GM12878 (cell line): ENCODE results near the gene PRDM16. TPM values are rescaled to one million over a fixed set of nuclear protein-coding genes. Genes with fewer than 3 reads are reported as not detected.

Source experiments
- ATAC-seq: fragments of 200-7000 bp; cut with Tn5 transposase; 3 replicates; pipeline ENCODE4 v1.9.1; 2020; ENCODE audit warnings: mild to moderate bottlenecking, moderate library complexity
- BruUV-seq: library from RNA; stranded (reverse); fragments of 400-500 nt; replicated peaks from 2 replicates; lab custom pipeline; 2021; lab: Mats Ljungman, UMichigan
- CTCF ChIA-PET: fragments of 300-600 bp; sonication (Branson Sonifier 250); formaldehyde crosslinking; extraction: SDS; loops from one replicate; lab custom pipeline; 2021; ENCODE audit warnings: inconsistent platforms; lab: Yijun Ruan, JAX
- POLR2A ChIA-PET: fragments of 350-600 bp; formaldehyde crosslinking; extraction: SDS; loops from one replicate; lab custom pipeline; 2021; ENCODE audit warnings: inconsistent platforms; lab: Charles Lee
- RAD21 ChIA-PET: fragments of 300-600 bp; sonication (Branson Sonifier 250); formaldehyde crosslinking; loops from one replicate; lab custom pipeline; 2023; ENCODE audit warnings: antibody characterized with exemption; ENCODE audit not compliant: unreplicated experiment; lab: Charles Lee
- SMC1A ChIA-PET: fragments of 300-600 bp; sonication (Branson Sonifier 250); formaldehyde crosslinking; loops from one replicate; lab custom pipeline; 2023; ENCODE audit not compliant: unreplicated experiment, uncharacterized antibody; lab: Charles Lee
- DNase-seq: peaks from one replicate; pipeline ENCODE4 v3.0.0-alpha.2; 2011; ENCODE audit warnings: low read depth, low spot score
- FAIRE-seq: peaks from 3 replicates; lab custom pipeline; 2011; peaks lifted over from hg19 to GRCh38; lab: Jason Lieb, UNC
- H2AFZ ChIP-seq: 2 replicates; pipeline ENCODE4 v1.6.0; 2011; ENCODE audit warnings: low read depth, low read length, control low read depth; ENCODE audit not compliant: control insufficient read depth
- H3K27ac ChIP-seq: 2 replicates; pipeline ENCODE4 v1.5.1; 2011; ENCODE audit warnings: control low read depth; ENCODE audit not compliant: control insufficient read depth, insufficient read depth
- H3K27me3 ChIP-seq, 2 experiments: replicated peaks in 1 of 2; 2 replicates each; pipeline versions ENCODE4 v1.6.0 to v1.6.1; 2011; ENCODE audit warnings: low read length in 1 of 2; ENCODE audit not compliant: control insufficient read depth in 2 of 2, insufficient read depth in 2 of 2
- H3K36me3 ChIP-seq, 2 experiments: 2 replicates each; pipeline ENCODE4 v1.5.1; 2011; ENCODE audit warnings: low read length in 1 of 2; ENCODE audit not compliant: control insufficient read depth in 2 of 2, insufficient read depth in 2 of 2
- H3K4me1 ChIP-seq: 2 replicates; pipeline ENCODE4 v1.6.1; 2011; ENCODE audit warnings: mild to moderate bottlenecking, low read length, moderate library complexity, mixed read lengths; ENCODE audit not compliant: control insufficient read depth, insufficient read depth
- H3K4me2 ChIP-seq: 2 replicates; pipeline ENCODE4 v1.6.0; 2011; ENCODE audit warnings: control low read depth; ENCODE audit not compliant: control insufficient read depth, insufficient read depth
- H3K4me3 ChIP-seq: fragments of 200-600 bp; sonication (generic); 2 replicates; pipeline ENCODE4 v1.5.1; 2016
- H3K79me2 ChIP-seq: 2 replicates; pipeline ENCODE4 v1.6.0; 2011; ENCODE audit warnings: low read length; ENCODE audit not compliant: control insufficient read depth, insufficient read depth
- H3K9ac ChIP-seq: 2 replicates; pipeline ENCODE4 v1.8.0; 2011; ENCODE audit warnings: low read length, control low read depth, mixed read lengths; ENCODE audit not compliant: control insufficient read depth, insufficient read depth
- H3K9me3 ChIP-seq: replicated peaks from 3 replicates; pipeline ENCODE4 v1.5.1; 2011; ENCODE audit warnings: mild to moderate bottlenecking, low read length; ENCODE audit not compliant: control insufficient read depth, insufficient read depth
- H4K20me1 ChIP-seq: 2 replicates; pipeline ENCODE4 v1.6.0; 2011; ENCODE audit not compliant: control insufficient read depth, insufficient read depth
- BCL3 ChIP-seq: IDR thresholded peaks from 2 replicates; pipeline ENCODE4 v1.6.1; 2011; ENCODE audit warnings: borderline replicate concordance, low read depth, mild to moderate bottlenecking, moderate library complexity, low read length; ENCODE audit not compliant: insufficient read depth, poor library complexity, severe bottlenecking
- FOXM1 ChIP-seq: IDR thresholded peaks from 2 replicates; pipeline ENCODE4 v1.6.1; 2012; ENCODE audit warnings: low read depth, mild to moderate bottlenecking, inconsistent platforms, low read length, moderate library complexity
- KAT2A ChIP-seq: conservative IDR thresholded peaks from 2 replicates; pipeline ENCODE4 v1.6.1; 2011; ENCODE audit warnings: low read depth, low read length; ENCODE audit not compliant: control insufficient read depth
- KDM1A ChIP-seq: fragments of 200-600 bp; sonication (generic); IDR thresholded peaks from 2 replicates; pipeline ENCODE4 v1.6.1; 2016; ENCODE audit warnings: borderline replicate concordance
- MYB ChIP-seq: fragments of 150-350 bp; IDR thresholded peaks from 2 replicates; pipeline ENCODE4 v1.6.1; 2014; ENCODE audit warnings: mild to moderate bottlenecking, low read depth, low read length, borderline replicate concordance
- PAX8 ChIP-seq: fragments of 450-650 bp; IDR thresholded peaks from 2 replicates; pipeline ENCODE4 v1.6.1; 2017; ENCODE audit warnings: mild to moderate bottlenecking, moderate library complexity
- PKNOX1 ChIP-seq: fragments of 450-650 bp; IDR thresholded peaks from 2 replicates; pipeline ENCODE4 v1.6.1; 2016; ENCODE audit warnings: mild to moderate bottlenecking
- SMAD5 ChIP-seq: IDR thresholded peaks from 2 replicates; pipeline ENCODE4 v1.6.1; 2016; ENCODE audit warnings: antibody characterized with exemption, low read depth
- TCF12 ChIP-seq: IDR thresholded peaks from 2 replicates; pipeline ENCODE4 v1.6.1; 2011; ENCODE audit warnings: low read depth, mild to moderate bottlenecking, low read length
- WGBS: methylation state at CpG from one replicate; pipeline ENCODE4 v1.1.6; 2016; ENCODE audit warnings: low lambda C conversion rate; ENCODE audit not compliant: insufficient replicate concordance, insufficient coverage; ENCODE audit errors: missing lambda C conversion rate; 5-methylcytosine and 5-hydroxymethylcytosine counted together
- in situ Hi-C: fragments of 300-500 bp; cut with MboI; formaldehyde crosslinking; loops from 9 replicates; pipeline ENCODE4 v1.14.3; 2018; ENCODE audit warnings: mixed read lengths
- intact Hi-C: fragments of 100-400 bp; cut with micrococcal nuclease; formaldehyde crosslinking; loops from one replicate; pipeline ENCODE4 v1.14.2; 2022; ENCODE audit not compliant: unreplicated experiment
- polyA plus RNA-seq, 11 experiments: library from polyadenylated mRNA; depleted of rRNA in 4 of 11; unstranded in 6 of 11; stranded (reverse) in 5 of 11; fragments of >200 nt; fragmentation: Nextera tagmentation in 4 of 11; fragmentation: Illumina TruSeq in 1 of 11; extraction: Ambion mirVana in 4 of 11; extraction: Trizol in 1 of 11; gene quantifications; 1 replicate in 1 of 11; 2 replicates in 10 of 11; pipeline versions ENCODE4 v1.2.1 to v1.2.3, GENCODE V29; 2011 to 2016; ENCODE audit warnings: inconsistent platforms in 2 of 11, missing spikeins in 2 of 11, low read depth in 1 of 11
- total RNA-seq, 4 experiments: library from RNA; depleted of rRNA in 3 of 4; stranded (reverse); fragments of >200 nt in 3 of 4; fragmentation: Illumina TruSeq in 1 of 4; extraction: Trizol in 1 of 4; gene quantifications; 2 replicates each; pipeline versions ENCODE4 v1.2.1 to v1.2.3, GENCODE V29; 2013 to 2021

Gene PRDM16
- total and polyA plus RNA-seq, 10 of the 15 experiments (the other 5 are each of a cell fraction or from before 2014, with no cell fraction given) = 0.03 TPM; not detected in 9

- FAIRE-seq (no peak), DNase-seq (no peak), ATAC-seq (no peak)
- POLR2A ChIA-PET = no interaction called here
- H3K36me3 ChIP-seq = no peaks in the 10 kb centered on the region
- no peak overlapping the region for H3K4me3 ChIP-seq
- no peak overlapping the region for H3K9ac ChIP-seq
- in situ Hi-C loops = no loop called here
- H3K27ac ChIP-seq = no peak overlapping the region
- 37% methylated on average over 27 of the region's 30 CpGs for WGBS
- SMC1A ChIA-PET = no interaction called here
- BruUV-seq = no TSS peak
- H3K9me3 ChIP-seq = no peaks in the 10 kb centered on the region
- H3K79me2 ChIP-seq = no peaks in the 10 kb centered on the region
- H3K27me3 ChIP-seq = no peaks in the 10 kb centered on the region; a peak in 1 of 4 replicates
- no peak overlapping the region for H3K4me2 ChIP-seq
- no peaks in the 10 kb centered on the region for H3K4me1 ChIP-seq
- intact Hi-C loops = no loop called here
- no peaks in the 10 kb centered on the region for H4K20me1 ChIP-seq
- CTCF ChIA-PET = interaction anchor here (1.1 kb wide), 1 partner anchor 8 kb away, joined by 3 read pairs; no protein-coding TSS in a partner anchor
- no peak overlapping the region for H2AFZ ChIP-seq
- TF ChIP-seq SMAD5 = no peak
- no peak for TF ChIP-seq PKNOX1
- TF ChIP-seq FOXM1 = no peak
- no peak for TF ChIP-seq MYB
- no peak for TF ChIP-seq PAX8
- TF ChIP-seq KAT2A = no peak
- no peak for TF ChIP-seq KDM1A
- no peak for TF ChIP-seq TCF12
- TF ChIP-seq BCL3 = no peak
- TF ChIP-seq, all 136 proteins: peak for 0
- RAD21 ChIA-PET = interaction anchor here (0.6 kb wide), 1 partner anchor 242 kb away, joined by 3 read pairs; no protein-coding TSS in a partner anchor
Observed at GRCh38 chr1:3461238-3461933, 392.4 kb downstream of the PRDM16 start.
